B cell (primary cell): ENCODE results near the gene GTPBP3. TPM values are rescaled to one million over a fixed set of nuclear protein-coding genes. Genes with fewer than 3 reads are reported as not detected.

Source experiments
- ATAC-seq: fragments of 200-7000 bp; cut with Tn5 transposase; one replicate; pipeline ENCODE4 v1.10.0; 2021; ENCODE audit warnings: low read depth, mild to moderate bottlenecking, moderate number of reproducible peaks, moderate library complexity
- CTCF ChIA-PET: fragments of 350-600 bp; sonication (Branson Sonifier 250); formaldehyde crosslinking; loops from one replicate; lab custom pipeline; 2021; ENCODE audit warnings: antibody characterized with exemption, inconsistent platforms; lab: Charles Lee
- POLR2A ChIA-PET: fragments of 350-600 bp; sonication (Branson Sonifier 250); formaldehyde crosslinking; loops from one replicate; lab custom pipeline; 2021; ENCODE audit warnings: antibody characterized with exemption; lab: Charles Lee
- DNase-seq: peaks from one replicate; pipeline ENCODE4 v3.0.0; 2013
- H2AFZ ChIP-seq: 2 replicates; pipeline ENCODE4 v1.6.1; 2012; ENCODE audit warnings: mild to moderate bottlenecking, low read depth, low read length; ENCODE audit not compliant: insufficient read depth, poor library complexity, severe bottlenecking
- H3K27ac ChIP-seq, 2 donors: 1 replicate in 1 of 2; 2 replicates in 1 of 2; pipeline ENCODE4 v1.5.1; 2012 to 2013; ENCODE audit warnings: low read length in 2 of 2, mild to moderate bottlenecking in 2 of 2, moderate library complexity in 1 of 2
- H3K27me3 ChIP-seq, 4 experiments: fragments of 200-600 bp in 1 of 4; sonication (generic) in 1 of 4; replicated peaks in 1 of 4; 1 replicate in 2 of 4; 2 replicates in 2 of 4; pipeline versions ENCODE4 v1.6.1 to v1.7.0; 2013 to 2016; ENCODE audit warnings: low read length in 3 of 4, mild to moderate bottlenecking in 2 of 4, mixed read lengths in 1 of 4, moderate library complexity in 1 of 4; ENCODE audit not compliant: insufficient read depth in 4 of 4, control insufficient read depth in 3 of 4; ENCODE audit errors: control extremely low read depth in 1 of 4
- H3K36me3 ChIP-seq, 2 experiments: replicated peaks in 1 of 2; 1 replicate in 1 of 2; 2 replicates in 1 of 2; pipeline versions ENCODE4 v1.6.1 to v1.7.1; 2013; ENCODE audit warnings: low read length in 1 of 2; ENCODE audit not compliant: insufficient read depth in 2 of 2, control insufficient read depth in 1 of 2; ENCODE audit errors: control extremely low read depth in 1 of 2, extremely low read depth in 1 of 2
- H3K4me1 ChIP-seq, 2 donors: fragments of 200-600 bp in 1 of 2; sonication (generic) in 1 of 2; 1 replicate in 1 of 2; 2 replicates in 1 of 2; pipeline versions ENCODE4 v1.5.1 to v1.6.1; 2013 to 2017; ENCODE audit warnings: low read length in 2 of 2; ENCODE audit not compliant: control insufficient read depth in 2 of 2, insufficient read depth in 2 of 2
- H3K4me2 ChIP-seq: replicated peaks from 2 replicates; pipeline ENCODE3; 2012; ENCODE audit warnings: mild to moderate bottlenecking, low read depth, low read length; ENCODE audit not compliant: poor library complexity, severe bottlenecking
- H3K4me3 ChIP-seq, 5 experiments: fragments of 200-600 bp in 1 of 5; sonication (generic) in 1 of 5; 1 replicate in 3 of 5; 2 replicates in 2 of 5; pipeline versions ENCODE4 v1.5.1 to v1.7.0; 2011 to 2016; ENCODE audit warnings: low read length in 4 of 5, mild to moderate bottlenecking in 4 of 5, low read depth in 2 of 5, control low read depth in 1 of 5, moderate library complexity in 1 of 5; ENCODE audit not compliant: insufficient read depth in 1 of 5; ENCODE audit errors: control extremely low read depth in 1 of 5, extremely low read depth in 1 of 5
- H3K79me2 ChIP-seq: fragments of 200-600 bp; sonication (generic); one replicate; pipeline ENCODE4 v1.6.0; 2016; ENCODE audit warnings: low read length; ENCODE audit not compliant: control insufficient read depth, insufficient read depth
- H3K9ac ChIP-seq: fragments of 200-600 bp; sonication (generic); 2 replicates; pipeline ENCODE4 v1.6.1; 2017; ENCODE audit warnings: mild to moderate bottlenecking, low read length, moderate library complexity
- H3K9me3 ChIP-seq, 3 donors: one replicate each; pipeline versions ENCODE4 v1.6.1 to v1.7.1; 2013; ENCODE audit warnings: low read length in 2 of 3; ENCODE audit not compliant: control insufficient read depth in 2 of 3, insufficient read depth in 1 of 3; ENCODE audit errors: control extremely low read depth in 1 of 3
- H4K20me1 ChIP-seq: 2 replicates; pipeline ENCODE4 v1.6.0; 2012; ENCODE audit warnings: mild to moderate bottlenecking, low read length; ENCODE audit not compliant: insufficient read depth, control insufficient read depth, poor library complexity, severe bottlenecking
- H3K27ac Mint-ChIP-seq: one replicate; pipeline ENCODE4 v1.8.0; 2021; ENCODE audit warnings: mixed read lengths
- H3K27me3 Mint-ChIP-seq: one replicate; pipeline ENCODE4 v1.8.0; 2021; ENCODE audit warnings: mixed read lengths
- H3K4me1 Mint-ChIP-seq: one replicate; pipeline ENCODE4 v1.8.0; 2021; ENCODE audit warnings: mixed read lengths
- H3K4me3 Mint-ChIP-seq: one replicate; pipeline ENCODE4 v1.8.0; 2021; ENCODE audit warnings: mixed read lengths
- H3K9me3 Mint-ChIP-seq: one replicate; pipeline ENCODE4 v1.8.0; 2022; ENCODE audit warnings: mixed read lengths; ENCODE audit not compliant: insufficient read depth
- EZH2 ChIP-seq: IDR thresholded peaks from 2 replicates; pipeline ENCODE4 v1.6.1; 2012; ENCODE audit warnings: borderline replicate concordance, low read depth, mild to moderate bottlenecking, moderate library complexity, low read length; ENCODE audit not compliant: insufficient read depth, poor library complexity, severe bottlenecking
- WGBS: methylation state at CpG from one replicate; pipeline ENCODE4 v1.1.5; 2013; ENCODE audit warnings: missing lambda C conversion rate; ENCODE audit not compliant: insufficient coverage; 5-methylcytosine and 5-hydroxymethylcytosine counted together
- intact Hi-C: fragments of 100-400 bp; cut with micrococcal nuclease; formaldehyde crosslinking; loops from one replicate; pipeline ENCODE4 v1.10.0; 2022
- polyA plus RNA-seq: library from polyadenylated mRNA; depleted of rRNA; stranded (reverse); fragments of >200 nt; gene quantifications from 2 replicates; pipeline ENCODE4 v1.2.3, GENCODE V29; 2012
- total RNA-seq, 2 donors: library from RNA; stranded (reverse); fragments of 120-200 nt in 1 of 2; gene quantifications; 1 replicate in 1 of 2; 2 replicates in 1 of 2; pipeline versions ENCODE4 v1.2.3 to v1.2.4, GENCODE V29; 2013 to 2022
- TF ChIP-seq, protein P1 (sequence below): fragments of 200-600 bp; IDR thresholded peaks from one replicate; pipeline ENCODE4 v1.8.0; 2022; ENCODE audit warnings: antibody characterized with exemption, mild to moderate bottlenecking

The GTPBP3 gene
- total and polyA plus RNA-seq, 2 donors (not counting 1 experiment from before 2014, with no cell fraction given), result 41.6 to 44.9 TPM

DNA sequence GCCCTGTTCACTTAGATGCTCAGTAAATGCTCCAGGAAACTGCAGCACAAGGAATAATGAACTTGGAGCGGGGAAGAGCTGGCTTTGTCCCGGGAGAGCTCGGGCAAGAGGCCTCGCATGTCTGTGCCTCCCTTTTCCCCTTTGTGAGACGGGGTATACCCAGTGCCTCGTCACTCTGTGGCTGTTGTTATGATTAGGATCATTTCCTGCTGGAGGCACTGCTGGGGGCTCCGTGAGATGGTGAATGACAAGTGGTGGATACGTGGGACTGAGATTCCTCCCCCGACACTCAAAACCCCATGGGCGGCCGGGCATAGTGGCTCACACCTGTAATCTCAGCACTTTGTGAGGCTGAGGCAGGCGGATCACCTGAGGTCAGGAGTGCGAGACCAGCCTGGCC lies 40.9 kb downstream of the GTPBP3 start:
- TF ChIP-seq EZH2, result no peak
- TF ChIP-seq, protein P1, sequence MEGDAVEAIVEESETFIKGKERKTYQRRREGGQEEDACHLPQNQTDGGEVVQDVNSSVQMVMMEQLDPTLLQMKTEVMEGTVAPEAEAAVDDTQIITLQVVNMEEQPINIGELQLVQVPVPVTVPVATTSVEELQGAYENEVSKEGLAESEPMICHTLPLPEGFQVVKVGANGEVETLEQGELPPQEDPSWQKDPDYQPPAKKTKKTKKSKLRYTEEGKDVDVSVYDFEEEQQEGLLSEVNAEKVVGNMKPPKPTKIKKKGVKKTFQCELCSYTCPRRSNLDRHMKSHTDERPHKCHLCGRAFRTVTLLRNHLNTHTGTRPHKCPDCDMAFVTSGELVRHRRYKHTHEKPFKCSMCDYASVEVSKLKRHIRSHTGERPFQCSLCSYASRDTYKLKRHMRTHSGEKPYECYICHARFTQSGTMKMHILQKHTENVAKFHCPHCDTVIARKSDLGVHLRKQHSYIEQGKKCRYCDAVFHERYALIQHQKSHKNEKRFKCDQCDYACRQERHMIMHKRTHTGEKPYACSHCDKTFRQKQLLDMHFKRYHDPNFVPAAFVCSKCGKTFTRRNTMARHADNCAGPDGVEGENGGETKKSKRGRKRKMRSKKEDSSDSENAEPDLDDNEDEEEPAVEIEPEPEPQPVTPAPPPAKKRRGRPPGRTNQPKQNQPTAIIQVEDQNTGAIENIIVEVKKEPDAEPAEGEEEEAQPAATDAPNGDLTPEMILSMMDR, result no peak
- H3K4me3 Mint-ChIP-seq, result no peak overlapping the region
- no peak overlapping the region for H3K27ac Mint-ChIP-seq
- Histone ChIP-seq H3K4me1 (peaks cover 26 to 37% of the 10 kb centered on the region in 2 donors), H3K79me2 (no peaks in the 10 kb centered on the region), H3K27ac (no peak overlapping the region), H3K4me2 (no peak overlapping the region), H3K9me3 (peaks cover 0 to 14% (median 4%) of the 10 kb centered on the region in 3 donors), H4K20me1 (no peaks in the 10 kb centered on the region), H3K36me3 (no peaks in the 10 kb centered on the region), H3K27me3 (peaks cover 0 to 29% (median 5%) of the 10 kb centered on the region in 4 experiments), H2AFZ (no peak overlapping the region), H3K9ac (no peak overlapping the region), H3K4me3 (no peak overlapping the region)
- ChIA-PET CTCF (interaction anchor here (4.6 kb wide), 1 partner anchor 8 kb away, joined by 23 read pairs; no protein-coding TSS in a partner anchor), POLR2A (no interaction called here)
- peaks cover 15% of the 10 kb centered on the region for H3K27me3 Mint-ChIP-seq
- H3K4me1 Mint-ChIP-seq, result peaks cover 22% of the 10 kb centered on the region
- H3K9me3 Mint-ChIP-seq, result no peaks in the 10 kb centered on the region
- 34% methylated on average over 6 of the region's 13 CpGs for WGBS
- intact Hi-C loops, result no loop called here
- DNase-seq (no peak), ATAC-seq (no peak)

DNA sequence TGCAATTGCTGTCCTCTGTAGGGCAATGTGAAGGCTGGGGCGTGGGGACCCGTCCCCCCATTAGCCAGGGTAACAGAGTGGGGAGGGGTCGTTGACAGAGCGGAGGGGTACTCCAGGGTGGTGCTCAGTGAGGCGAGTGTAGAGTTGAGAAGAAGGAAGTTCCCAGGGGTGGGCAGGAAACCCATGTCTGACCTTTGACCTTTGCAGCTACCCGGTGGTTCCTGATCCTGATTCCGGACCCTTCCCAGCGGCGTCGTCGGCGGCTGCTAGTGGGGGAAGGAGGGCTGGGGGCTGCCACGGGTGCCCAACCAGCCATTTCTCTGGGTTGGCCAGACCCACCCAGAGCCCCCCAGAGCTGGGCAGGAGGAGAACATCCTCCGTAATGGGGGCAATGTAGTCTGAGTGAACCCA lies 41.9 kb downstream of the GTPBP3 start:
- H3K4me3 ChIP-seq, result no peak overlapping the region
- CTCF ChIA-PET, result interaction anchor here (0.7 to 1.7 kb wide), 2 partner anchors 9 to 32 kb away, joined by 3 to 5 read pairs; no protein-coding TSS in a partner anchor
- H3K4me3 Mint-ChIP-seq, result no peak overlapping the region
- H3K4me1 Mint-ChIP-seq, result peaks cover 22% of the 10 kb centered on the region
- WGBS, result 31% methylated on average over 14 of the region's 14 CpGs
- H2AFZ ChIP-seq, result no peak overlapping the region
- H3K27ac ChIP-seq, result no peak overlapping the region
- POLR2A ChIA-PET, result no interaction called here
- no peaks in the 10 kb centered on the region for H3K79me2 ChIP-seq
- peak overlapping the region; percentile 17 for H3K27ac Mint-ChIP-seq
- peaks cover 26 to 39% of the 10 kb centered on the region in 2 donors for H3K4me1 ChIP-seq
- H3K9me3 Mint-ChIP-seq, result no peaks in the 10 kb centered on the region
- intact Hi-C loops, result no loop called here
- DNase-seq, result no peak
- H4K20me1 ChIP-seq, result no peaks in the 10 kb centered on the region
- ATAC-seq, result no peak
- peak overlapping the region; percentile 27 for H3K4me2 ChIP-seq
- peaks cover 0 to 14% (median 4%) of the 10 kb centered on the region in 3 donors for H3K9me3 ChIP-seq
- no peaks in the 10 kb centered on the region for H3K36me3 ChIP-seq
- peaks cover 0 to 23% (median 5%) of the 10 kb centered on the region in 4 experiments for H3K27me3 ChIP-seq
- peaks cover 12% of the 10 kb centered on the region for H3K27me3 Mint-ChIP-seq
- no peak overlapping the region for H3K9ac ChIP-seq
- TF ChIP-seq, protein P1, result no peak
- no peak for TF ChIP-seq EZH2
